ENCODE data around the gene SRPX. TPM values are rescaled to one million over a fixed set of nuclear protein-coding genes. Genes with fewer than 3 reads are reported as not detected.

The SRPX gene
- total and polyA plus RNA-seq, 2 of the 4 experiments (the other 2 are of a cell fraction): 35.5 to 81.5 TPM

DNA sequence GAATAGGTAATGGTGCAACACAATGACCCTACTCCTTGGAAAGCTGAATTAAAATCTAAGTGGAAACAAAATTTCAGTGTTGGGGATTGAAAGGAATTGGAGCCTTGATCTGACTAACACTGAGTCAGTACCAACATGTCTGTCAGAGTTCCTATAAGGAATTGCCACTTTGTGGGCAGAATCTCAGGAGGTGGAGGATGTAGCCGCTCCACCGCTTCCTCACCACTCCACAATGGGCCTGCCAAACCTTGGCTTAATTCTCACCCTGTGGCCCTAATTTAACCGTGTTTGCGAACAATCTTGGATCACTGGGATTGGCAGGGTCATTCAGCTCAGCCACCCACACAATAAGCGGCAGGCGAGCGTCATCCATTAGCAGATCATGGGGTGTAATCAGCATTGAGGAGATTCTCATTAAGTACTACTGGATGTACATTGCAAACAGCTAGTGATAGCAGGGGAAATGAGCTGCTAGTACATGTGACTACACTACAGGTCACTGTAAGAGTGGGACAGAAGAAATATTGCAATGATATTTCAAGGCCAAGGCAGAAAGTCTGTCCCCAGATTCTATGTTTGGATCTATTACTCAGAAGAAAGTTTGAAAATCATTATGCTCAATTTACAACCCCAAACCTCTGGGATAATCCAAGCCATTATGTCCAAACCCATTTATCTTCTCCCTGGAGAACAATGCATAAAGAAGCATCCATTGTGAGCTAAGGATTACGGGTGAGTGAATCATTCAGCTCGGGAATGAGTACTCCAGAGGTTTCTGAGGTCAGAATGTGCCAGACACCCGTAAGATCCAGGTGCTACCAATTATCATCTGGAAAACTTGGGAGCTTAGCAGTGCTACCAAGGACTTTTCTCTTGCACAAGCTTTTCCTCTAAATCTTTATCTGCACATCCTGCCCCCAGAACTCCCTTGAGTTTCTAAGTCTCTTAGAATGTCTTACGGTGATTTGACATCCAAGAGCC, 5.8 kb downstream of the SRPX start:
- no peak overlapping the region for H2BK120ac ChIP-seq (ENCODE audit: low read depth, low read length)
- no peaks in the 10 kb centered on the region for H3K36me3 ChIP-seq (ENCODE audit: control insufficient read depth, insufficient read depth, low read length)
- H3K9me3 ChIP-seq (ENCODE audit: control insufficient read depth, insufficient read depth, low read length): no peaks in the 10 kb centered on the region
- H3K79me1 ChIP-seq (ENCODE audit: low read depth in 1 of 2, low read length in 2 of 2): peaks cover 2 to 32% of the 10 kb centered on the region in 2 experiments; a peak in 2 of 4 replicates
- peaks cover 4% of the 10 kb centered on the region; the same call in 1 of the 2 replicates for H4K20me1 ChIP-seq (ENCODE audit: insufficient read depth, low read length)
- in situ Hi-C loops (cut with MboI; ENCODE audit: low sequenced_read_pairs): no loop called here
- no peak overlapping the region for H3K9ac ChIP-seq (ENCODE audit: low read depth, low read length)
- H3K4me3 ChIP-seq (ENCODE audit: insufficient read depth, low read depth, low read length): no peak overlapping the region
- no peak overlapping the region for H2AFZ ChIP-seq (replicated peaks; ENCODE audit: low read length, poor library complexity)
- 0 out of 2 replicates have a peak overlapping the region, but pooled peaks have one; percentile 11 for H2AK5ac ChIP-seq (ENCODE audit: low read depth, low read length)
- no peaks in the 10 kb centered on the region; the same call in 1 of the 2 replicates for H3K27me3 ChIP-seq (ENCODE audit: control insufficient read depth, insufficient read depth, low read length)
- intact Hi-C loops (cut with micrococcal nuclease): no loop called here
- H4K8ac ChIP-seq (ENCODE audit: low read depth in 2 of 2, low read length in 2 of 2): no peak overlapping the region
- no peak overlapping the region for H4K91ac ChIP-seq (ENCODE audit: insufficient read depth, low read depth, low read length)
- no peak overlapping the region for H4K5ac ChIP-seq (ENCODE audit: low read depth, low read length)
- H2BK15ac ChIP-seq (ENCODE audit: low read depth, low read length): no peak overlapping the region
- H2BK5ac ChIP-seq (ENCODE audit: low read depth, low read length, poor library complexity, severe bottlenecking): peak overlapping the region; percentile 49
- no peak overlapping the region for H3K27ac ChIP-seq (ENCODE audit: insufficient read depth, low read length)
- no peak overlapping the region for H3K23ac ChIP-seq (ENCODE audit: low read depth, low read length)
- H3K4me1 ChIP-seq (ENCODE audit: control insufficient read depth, insufficient read depth, low read length): peaks cover 3% of the 10 kb centered on the region
- WGBS, 2 experiments (ENCODE audit: extremely low coverage in 2 of 2, insufficient read length in 1 of 2): 30% methylated on average over 2 of the region's 11 CpGs; no CpG with 5 or more reads in 1 of the 2 experiments
- H3K14ac ChIP-seq (replicated peaks; ENCODE audit: low read depth, low read length): peak overlapping the region; percentile 32
- H3K4ac ChIP-seq (ENCODE audit: low read depth, low read length): peak overlapping the region; percentile 25; the same call in 1 of the 2 replicates
- ChIA-PET POLR2A (ENCODE audit: unreplicated experiment) (no interaction called here), CTCF (no interaction called here)
- H3K56ac ChIP-seq (ENCODE audit: extremely low read depth, insufficient read depth, low read length): no peak overlapping the region
- H2AK9ac ChIP-seq (replicated peaks; ENCODE audit: low read depth, low read length, poor library complexity): no peak overlapping the region
- H3K18ac ChIP-seq (ENCODE audit: low read depth, low read length): no peak overlapping the region
- H2BK20ac ChIP-seq (ENCODE audit: low read depth, low read length): no peak overlapping the region
- dilution Hi-C loops (cut with HindIII; ENCODE audit: low sequenced_read_pairs, unreplicated experiment): no loop called here
- H3K4me2 ChIP-seq (ENCODE audit: low read depth, low read length): no peak overlapping the region
- ATAC-seq (ENCODE audit: low read depth): no peak; the same call in 1 of the 2 replicates
- DNase-seq: peak; percentile 75
- no TSS peak for BruUV-seq (replicated peaks)
- peaks cover 11% of the 10 kb centered on the region for H3K9me1 ChIP-seq (ENCODE audit: insufficient read depth, low read length)
- TF ChIP-seq BHLHE40 (IDR thresholded peaks at IDR 0.05; ENCODE audit: low read depth, low read length) (no peak), CEBPB (IDR thresholded peaks at IDR 0.05; ENCODE audit: low read depth, low read length) (no peak), MAFK (IDR thresholded peaks at IDR 0.05; ENCODE audit: low read depth, low read length) (no peak), MAZ (IDR thresholded peaks at IDR 0.05; ENCODE audit: borderline replicate concordance, low read depth, low read length) (no peak), FOS (IDR thresholded peaks at IDR 0.05; ENCODE audit: low read depth, low read length) (no peak), CHD1 (IDR thresholded peaks at IDR 0.05; ENCODE audit: low read depth, low read length) (no peak), RAD21 (IDR thresholded peaks at IDR 0.05; ENCODE audit: low read length) (no peak), MXI1 (IDR thresholded peaks at IDR 0.05; ENCODE audit: borderline replicate concordance, low read depth, low read length) (no peak), SMC3 (IDR thresholded peaks at IDR 0.05; ENCODE audit: low read depth, low read length) (no peak), RFX5 (IDR thresholded peaks at IDR 0.05; ENCODE audit: low read depth, low read length) (no peak)
- TF ChIP-seq, protein P1, sequence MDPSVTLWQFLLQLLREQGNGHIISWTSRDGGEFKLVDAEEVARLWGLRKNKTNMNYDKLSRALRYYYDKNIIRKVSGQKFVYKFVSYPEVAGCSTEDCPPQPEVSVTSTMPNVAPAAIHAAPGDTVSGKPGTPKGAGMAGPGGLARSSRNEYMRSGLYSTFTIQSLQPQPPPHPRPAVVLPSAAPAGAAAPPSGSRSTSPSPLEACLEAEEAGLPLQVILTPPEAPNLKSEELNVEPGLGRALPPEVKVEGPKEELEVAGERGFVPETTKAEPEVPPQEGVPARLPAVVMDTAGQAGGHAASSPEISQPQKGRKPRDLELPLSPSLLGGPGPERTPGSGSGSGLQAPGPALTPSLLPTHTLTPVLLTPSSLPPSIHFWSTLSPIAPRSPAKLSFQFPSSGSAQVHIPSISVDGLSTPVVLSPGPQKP (IDR thresholded peaks at IDR 0.05; ENCODE audit: borderline replicate concordance, low read depth, low read length): no peak
- TF ChIP-seq, protein P2, sequence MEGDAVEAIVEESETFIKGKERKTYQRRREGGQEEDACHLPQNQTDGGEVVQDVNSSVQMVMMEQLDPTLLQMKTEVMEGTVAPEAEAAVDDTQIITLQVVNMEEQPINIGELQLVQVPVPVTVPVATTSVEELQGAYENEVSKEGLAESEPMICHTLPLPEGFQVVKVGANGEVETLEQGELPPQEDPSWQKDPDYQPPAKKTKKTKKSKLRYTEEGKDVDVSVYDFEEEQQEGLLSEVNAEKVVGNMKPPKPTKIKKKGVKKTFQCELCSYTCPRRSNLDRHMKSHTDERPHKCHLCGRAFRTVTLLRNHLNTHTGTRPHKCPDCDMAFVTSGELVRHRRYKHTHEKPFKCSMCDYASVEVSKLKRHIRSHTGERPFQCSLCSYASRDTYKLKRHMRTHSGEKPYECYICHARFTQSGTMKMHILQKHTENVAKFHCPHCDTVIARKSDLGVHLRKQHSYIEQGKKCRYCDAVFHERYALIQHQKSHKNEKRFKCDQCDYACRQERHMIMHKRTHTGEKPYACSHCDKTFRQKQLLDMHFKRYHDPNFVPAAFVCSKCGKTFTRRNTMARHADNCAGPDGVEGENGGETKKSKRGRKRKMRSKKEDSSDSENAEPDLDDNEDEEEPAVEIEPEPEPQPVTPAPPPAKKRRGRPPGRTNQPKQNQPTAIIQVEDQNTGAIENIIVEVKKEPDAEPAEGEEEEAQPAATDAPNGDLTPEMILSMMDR (conservative IDR thresholded peaks at IDR 0.05; ENCODE audit: low read depth, low read length): no peak
- TF ChIP-seq, protein P3, sequence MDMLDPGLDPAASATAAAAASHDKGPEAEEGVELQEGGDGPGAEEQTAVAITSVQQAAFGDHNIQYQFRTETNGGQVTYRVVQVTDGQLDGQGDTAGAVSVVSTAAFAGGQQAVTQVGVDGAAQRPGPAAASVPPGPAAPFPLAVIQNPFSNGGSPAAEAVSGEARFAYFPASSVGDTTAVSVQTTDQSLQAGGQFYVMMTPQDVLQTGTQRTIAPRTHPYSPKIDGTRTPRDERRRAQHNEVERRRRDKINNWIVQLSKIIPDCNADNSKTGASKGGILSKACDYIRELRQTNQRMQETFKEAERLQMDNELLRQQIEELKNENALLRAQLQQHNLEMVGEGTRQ (IDR thresholded peaks at IDR 0.05; ENCODE audit: low read depth, low read length): no peak

Data from IMR-90 (cell line).